Kidney epithelial cell (primary cell): ENCODE results near the gene RNF130. TPM values are rescaled to one million over a fixed set of nuclear protein-coding genes. Genes with fewer than 3 reads are reported as not detected.

Experiments
- DNase-seq: peaks from one replicate; pipeline ENCODE4 v3.0.0-alpha.2; 2010; ENCODE audit warnings: low read depth
- H3K27me3 ChIP-seq: 2 replicates; pipeline ENCODE4 v1.6.0; 2011; ENCODE audit warnings: low read length; ENCODE audit not compliant: control insufficient read depth, insufficient read depth
- H3K36me3 ChIP-seq: 2 replicates; pipeline ENCODE4 v1.5.1; 2011; ENCODE audit warnings: low read length; ENCODE audit not compliant: control insufficient read depth, insufficient read depth
- H3K4me3 ChIP-seq: 2 replicates; pipeline ENCODE4 v1.5.1; 2011; ENCODE audit warnings: low read depth, mild to moderate bottlenecking, control low read depth, low read length
- CTCF ChIP-seq: IDR thresholded peaks from 2 replicates; pipeline ENCODE4 v1.5.1; 2011; ENCODE audit warnings: mild to moderate bottlenecking, moderate library complexity, low read length, control low read depth, inconsistent platforms; ENCODE audit not compliant: insufficient read depth, poor library complexity, severe bottlenecking
- total RNA-seq: library from RNA; depleted of rRNA; stranded (reverse); fragments of >200 nt; gene quantifications from 2 replicates; pipeline ENCODE4 v1.2.3, GENCODE V29; 2015

RNF130 gene
- total RNA-seq, 1 donor from 2014 or later, result 42.0 TPM

- no peaks in the 10 kb centered on the region for H3K36me3 ChIP-seq
Measured at GRCh38 chr5:180096616-180097015, 25.1 kb upstream of the RNF130 start.

GRCh38 chr5:180095545-180095944, 24.0 kb upstream of the RNF130 start:
- Histone ChIP-seq H3K27me3 (no peaks in the 10 kb centered on the region), H3K36me3 (no peaks in the 10 kb centered on the region), H3K4me3 (no peak overlapping the region)
- TF ChIP-seq CTCF, result no peak
- no peak for DNase-seq

More at GRCh38 chr5:180096616-180097015, 25.1 kb upstream of the RNF130 start:
- DNase-seq, result no peak
- Histone ChIP-seq H3K4me3 (no peak overlapping the region), H3K27me3 (no peaks in the 10 kb centered on the region)
- no peak for TF ChIP-seq CTCF

GRCh38 chr5:180093651-180094382, 22.3 kb upstream of the RNF130 start:
- no peak for TF ChIP-seq CTCF
- H3K27me3 ChIP-seq, result no peaks in the 10 kb centered on the region
- H3K36me3 ChIP-seq, result no peaks in the 10 kb centered on the region
- no peak for DNase-seq
- H3K4me3 ChIP-seq, result no peak overlapping the region

GRCh38 chr5:180093241-180093640, 21.7 kb upstream of the RNF130 start:
- TF ChIP-seq CTCF, result no peak
- no peak overlapping the region for H3K4me3 ChIP-seq
- H3K27me3 ChIP-seq, result no peaks in the 10 kb centered on the region
- no peaks in the 10 kb centered on the region for H3K36me3 ChIP-seq
- no peak for DNase-seq

GRCh38 chr5:180090769-180091546, 19.4 kb upstream of the RNF130 start:
- TF ChIP-seq CTCF, result peak; percentile 14
- H3K4me3 ChIP-seq, result peak overlapping the region; percentile 58
- H3K36me3 ChIP-seq, result no peaks in the 10 kb centered on the region
- no peak for DNase-seq
- H3K27me3 ChIP-seq, result no peaks in the 10 kb centered on the region
